Measurements from ENCODE around the gene ZG16. TPM values are rescaled to one million over a fixed set of nuclear protein-coding genes. Genes with fewer than 3 reads are reported as not detected.

ZG16 gene
- total RNA-seq, 1 experiment from 2014 or later = 0.07 TPM

- no peaks in the 10 kb centered on the region for H4K20me1 ChIP-seq (ENCODE audit: insufficient read depth)
- ChIA-PET POLR2A (no interaction called here), CTCF (interaction anchor here (1.0 kb wide), 1 partner anchor 62 kb away, joined by 3 read pairs; the partner anchor contains the start of gene PAGR1), RAD21 (ENCODE audit: low non-redundant PET in 1 of 2, low total read pairs in 2 of 2, uncharacterized antibody in 2 of 2, unreplicated experiment in 2 of 2) (no interaction called here)
- H3K4me3 ChIP-seq (replicated peaks in 1 of 2; ENCODE audit: low read depth in 1 of 2, low read length in 2 of 2) = no peak overlapping the region
- TF ChIP-seq EGR1 (IDR thresholded peaks at IDR 0.05; ENCODE audit: low read depth) = no peak
- TF ChIP-seq YY1 (IDR thresholded peaks at IDR 0.05; ENCODE audit: extremely low read depth, insufficient replicate concordance, low read depth, low read length) = no peak
- TF ChIP-seq ATF3 (IDR thresholded peaks at IDR 0.05) = no peak
- no peak for TF ChIP-seq RAD21 (IDR thresholded peaks at IDR 0.05; ENCODE audit: low read depth)
- no peak for TF ChIP-seq ZBTB33 (IDR thresholded peaks at IDR 0.05; ENCODE audit: extremely low read depth, insufficient replicate concordance, low read length)
- no peak for TF ChIP-seq POLR2AphosphoS5 (IDR thresholded peaks at IDR 0.05; ENCODE audit: low read depth, low read length)
- no peak for TF ChIP-seq CEBPB (IDR thresholded peaks at IDR 0.05; ENCODE audit: low read depth)
- TF ChIP-seq EZH2phosphoT487 (IDR thresholded peaks at IDR 0.05; ENCODE audit: borderline replicate concordance) = no peak
- no peak for TF ChIP-seq EZH2 (IDR thresholded peaks at IDR 0.05)
- no peak for TF ChIP-seq JUND (IDR thresholded peaks at IDR 0.05)
- no peaks in the 10 kb centered on the region for H3K27me3 ChIP-seq (ENCODE audit: insufficient read depth, low read length)
- no TSS peak for BruUV-seq (replicated peaks)
- H3K4me1 ChIP-seq (ENCODE audit: control insufficient read depth in 1 of 2, insufficient read depth in 2 of 2, low read length in 2 of 2) = peaks cover 7 to 10% of the 10 kb centered on the region in 2 experiments; a peak in 3 of 4 replicates
- H3K9me2 ChIP-seq (ENCODE audit: insufficient read depth) = no peaks in the 10 kb centered on the region
- H3K9me3 ChIP-seq (ENCODE audit: control insufficient read depth in 1 of 2, insufficient read depth in 1 of 2, low read depth in 1 of 2, low read length in 2 of 2) = no peaks in the 10 kb centered on the region
- no peak for ATAC-seq
- H3K79me2 ChIP-seq (ENCODE audit: insufficient read depth, low read length) = no peaks in the 10 kb centered on the region
- no peak for DNase-seq (ENCODE audit: low read depth, low spot score)
- H3K9ac ChIP-seq (ENCODE audit: low read length) = no peak overlapping the region
- H3K36me3 ChIP-seq (ENCODE audit: control insufficient read depth in 1 of 2, insufficient read depth in 2 of 2, low read length in 2 of 2) = no peaks in the 10 kb centered on the region
- H2AFZ ChIP-seq (ENCODE audit: low read depth, low read length, poor library complexity, severe bottlenecking) = no peak overlapping the region
- intact Hi-C loops (cut with micrococcal nuclease) = no loop called here
- H3K4me2 ChIP-seq (ENCODE audit: low read length) = no peak overlapping the region
- no peak overlapping the region for H3K27ac ChIP-seq (ENCODE audit: low read depth, low read length)
Measured at GRCh38 chr16:29753516-29753915, 24.5 kb upstream of the ZG16 start.
